Measurements from ENCODE around the gene BCAN. TPM values are rescaled to one million over a fixed set of nuclear protein-coding genes. Genes with fewer than 3 reads are reported as not detected.

Gene BCAN
- total and polyA plus RNA-seq, 2 experiments from 2014 or later: 0.23 to 0.86 TPM

DNA sequence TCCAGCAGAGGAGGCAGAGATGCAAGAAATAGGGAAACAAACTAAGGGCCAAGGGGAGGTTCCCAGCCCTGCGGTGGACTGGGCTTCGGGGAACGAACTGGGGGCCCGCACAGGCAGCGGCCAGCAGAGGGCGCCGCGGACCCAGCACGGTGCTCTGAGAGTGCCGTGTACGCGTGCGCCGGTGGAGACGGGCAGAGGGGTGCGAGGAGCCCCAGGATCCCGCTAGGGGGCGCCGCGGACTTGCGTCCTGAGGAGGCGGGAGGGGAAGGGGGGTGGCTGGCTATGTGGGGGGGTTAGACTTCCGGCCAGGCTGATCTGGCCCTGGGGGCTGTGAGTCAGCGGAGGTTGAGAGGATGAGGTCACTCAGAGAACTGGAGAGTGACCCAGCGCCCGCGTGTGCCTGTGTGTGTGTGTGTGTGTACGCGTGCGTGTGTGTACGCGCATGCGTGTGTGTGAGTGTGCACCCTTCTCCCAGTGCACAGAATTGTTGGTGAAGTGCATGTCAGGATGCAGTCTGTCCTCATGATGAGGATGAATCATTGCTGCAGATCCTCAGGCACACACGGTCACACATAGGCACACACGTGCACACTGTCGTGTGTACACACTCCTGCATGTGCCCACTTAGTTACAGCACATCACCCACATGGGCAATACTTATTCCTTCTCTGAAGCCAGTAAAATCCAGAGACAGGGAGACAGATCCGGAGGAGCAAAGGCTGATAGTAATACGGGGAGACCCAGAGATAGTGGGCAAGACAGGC is 18.3 kb downstream of the BCAN start:
- H3K36me3 ChIP-seq: no peaks in the 10 kb centered on the region
- no peaks in the 10 kb centered on the region for H3K9me3 ChIP-seq (ENCODE audit: low read depth)
- H3K4me1 ChIP-seq (ENCODE audit: low read depth): peaks cover 54% of the 10 kb centered on the region
- peak overlapping the region; percentile 100 for H3K27ac ChIP-seq
- H3K4me3 ChIP-seq: no peak overlapping the region
- TF ChIP-seq, protein P1, sequence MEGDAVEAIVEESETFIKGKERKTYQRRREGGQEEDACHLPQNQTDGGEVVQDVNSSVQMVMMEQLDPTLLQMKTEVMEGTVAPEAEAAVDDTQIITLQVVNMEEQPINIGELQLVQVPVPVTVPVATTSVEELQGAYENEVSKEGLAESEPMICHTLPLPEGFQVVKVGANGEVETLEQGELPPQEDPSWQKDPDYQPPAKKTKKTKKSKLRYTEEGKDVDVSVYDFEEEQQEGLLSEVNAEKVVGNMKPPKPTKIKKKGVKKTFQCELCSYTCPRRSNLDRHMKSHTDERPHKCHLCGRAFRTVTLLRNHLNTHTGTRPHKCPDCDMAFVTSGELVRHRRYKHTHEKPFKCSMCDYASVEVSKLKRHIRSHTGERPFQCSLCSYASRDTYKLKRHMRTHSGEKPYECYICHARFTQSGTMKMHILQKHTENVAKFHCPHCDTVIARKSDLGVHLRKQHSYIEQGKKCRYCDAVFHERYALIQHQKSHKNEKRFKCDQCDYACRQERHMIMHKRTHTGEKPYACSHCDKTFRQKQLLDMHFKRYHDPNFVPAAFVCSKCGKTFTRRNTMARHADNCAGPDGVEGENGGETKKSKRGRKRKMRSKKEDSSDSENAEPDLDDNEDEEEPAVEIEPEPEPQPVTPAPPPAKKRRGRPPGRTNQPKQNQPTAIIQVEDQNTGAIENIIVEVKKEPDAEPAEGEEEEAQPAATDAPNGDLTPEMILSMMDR (IDR thresholded peaks at IDR 0.05; ENCODE audit: low read depth, low read length): peak; percentile 99
- DNase-seq (ENCODE audit: low read depth in 1 of 2, low spot score in 1 of 2): peak; percentile 99
- H3K27me3 ChIP-seq: peaks cover 28% of the 10 kb centered on the region

DNA sequence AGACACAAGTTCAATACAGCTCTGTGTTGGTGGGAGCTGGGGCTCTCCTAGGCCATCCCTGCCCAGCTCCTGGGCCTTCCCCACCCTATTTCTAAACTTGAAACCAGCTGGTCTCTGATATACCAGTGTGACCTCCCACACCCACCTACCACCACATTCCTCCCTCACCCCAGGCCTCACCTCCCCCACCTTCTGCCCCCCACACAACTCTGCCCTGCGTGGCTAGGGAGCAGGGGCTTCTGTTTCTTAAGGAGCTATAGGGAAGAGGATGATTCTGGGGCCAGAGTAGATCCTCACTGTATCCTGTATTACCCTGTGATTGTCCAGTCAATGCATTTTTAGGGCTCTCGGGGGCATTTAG is 18.8 kb downstream of the BCAN start:
- H3K4me3 ChIP-seq: no peak overlapping the region

DNA sequence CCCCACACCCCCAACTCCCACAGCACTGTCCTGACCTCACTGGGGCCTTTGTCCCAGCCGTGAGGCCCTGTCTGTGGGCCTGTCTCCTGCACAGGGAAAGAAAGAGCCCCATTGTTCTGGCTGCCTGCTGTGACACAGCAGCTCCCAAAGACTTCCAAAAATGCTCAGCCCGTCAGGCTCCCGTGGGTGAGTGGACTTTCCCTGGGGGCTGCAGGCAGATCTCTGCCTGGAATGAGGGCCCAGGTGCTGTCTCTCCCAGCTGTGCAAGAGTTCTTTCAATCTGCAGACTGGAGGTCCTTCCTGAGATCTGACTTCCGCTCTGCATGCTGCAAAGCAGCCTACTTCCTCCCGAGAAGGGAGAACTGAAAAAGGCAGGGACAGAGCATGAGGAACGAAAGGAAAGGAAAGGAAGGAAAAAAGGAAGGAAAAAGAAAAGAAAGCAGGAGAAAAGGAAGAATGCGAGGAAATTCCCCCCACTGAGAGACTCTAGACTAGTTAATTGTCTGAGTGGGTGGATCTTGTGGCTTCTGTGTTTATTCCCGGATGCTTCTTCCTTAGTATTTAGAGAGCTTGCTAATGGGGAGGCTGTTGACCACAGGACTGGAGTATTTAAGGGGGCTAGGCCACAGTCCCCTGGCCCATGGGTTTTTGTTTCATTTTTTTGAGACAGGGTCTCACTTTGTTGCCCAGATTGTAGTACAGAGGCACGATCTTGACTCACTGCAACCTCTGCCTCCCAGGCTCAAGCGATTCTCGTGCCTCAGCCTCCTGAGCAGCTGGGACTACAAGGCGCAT is 20.3 kb downstream of the BCAN start:
- H3K4me1 ChIP-seq (ENCODE audit: low read depth): peaks cover 68% of the 10 kb centered on the region
- H3K4me3 ChIP-seq: no peak overlapping the region
- H3K36me3 ChIP-seq: no peaks in the 10 kb centered on the region
- DNase-seq (ENCODE audit: low read depth in 1 of 2, low spot score in 1 of 2): peak in 1 of 2 donors; percentile 53
- TF ChIP-seq, protein P1 (IDR thresholded peaks at IDR 0.05; ENCODE audit: low read depth, low read length): no peak
- peak overlapping the region; percentile 100 for H3K27ac ChIP-seq
- H3K27me3 ChIP-seq: peaks cover 8% of the 10 kb centered on the region
- no peaks in the 10 kb centered on the region for H3K9me3 ChIP-seq (ENCODE audit: low read depth)

More for the DNA sequence above, 18.8 kb downstream of the BCAN start:
- DNase-seq (ENCODE audit: low read depth in 1 of 2, low spot score in 1 of 2): no peak
- peaks cover 60% of the 10 kb centered on the region for H3K4me1 ChIP-seq (ENCODE audit: low read depth)
- H3K27me3 ChIP-seq: peaks cover 22% of the 10 kb centered on the region
- H3K27ac ChIP-seq: peak overlapping the region; percentile 100
- no peaks in the 10 kb centered on the region for H3K9me3 ChIP-seq (ENCODE audit: low read depth)
- no peaks in the 10 kb centered on the region for H3K36me3 ChIP-seq
- TF ChIP-seq, protein P1 (IDR thresholded peaks at IDR 0.05; ENCODE audit: low read depth, low read length): no peak

DNA sequence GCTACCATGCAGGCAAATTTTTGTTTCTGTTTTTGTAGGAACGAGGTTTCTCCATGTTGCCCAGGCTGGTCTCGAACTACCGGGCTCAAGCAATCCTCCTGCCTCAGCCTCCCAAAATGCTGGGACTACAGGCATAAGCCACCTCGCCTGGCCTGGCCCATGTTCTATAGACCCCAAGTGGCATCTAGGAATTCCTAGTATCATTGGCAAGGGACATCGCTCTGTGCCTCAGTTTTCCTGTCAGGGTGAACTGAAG is 20.8 kb downstream of the BCAN start:
- no peak overlapping the region for H3K4me3 ChIP-seq
- H3K27ac ChIP-seq: peak overlapping the region; percentile 100
- no peaks in the 10 kb centered on the region for H3K36me3 ChIP-seq
- H3K27me3 ChIP-seq: peaks cover 6% of the 10 kb centered on the region
- DNase-seq (ENCODE audit: low read depth in 1 of 2, low spot score in 1 of 2): no peak
- no peaks in the 10 kb centered on the region for H3K9me3 ChIP-seq (ENCODE audit: low read depth)
- H3K4me1 ChIP-seq (ENCODE audit: low read depth): peaks cover 72% of the 10 kb centered on the region
- TF ChIP-seq, protein P1 (IDR thresholded peaks at IDR 0.05; ENCODE audit: low read depth, low read length): no peak

DNA sequence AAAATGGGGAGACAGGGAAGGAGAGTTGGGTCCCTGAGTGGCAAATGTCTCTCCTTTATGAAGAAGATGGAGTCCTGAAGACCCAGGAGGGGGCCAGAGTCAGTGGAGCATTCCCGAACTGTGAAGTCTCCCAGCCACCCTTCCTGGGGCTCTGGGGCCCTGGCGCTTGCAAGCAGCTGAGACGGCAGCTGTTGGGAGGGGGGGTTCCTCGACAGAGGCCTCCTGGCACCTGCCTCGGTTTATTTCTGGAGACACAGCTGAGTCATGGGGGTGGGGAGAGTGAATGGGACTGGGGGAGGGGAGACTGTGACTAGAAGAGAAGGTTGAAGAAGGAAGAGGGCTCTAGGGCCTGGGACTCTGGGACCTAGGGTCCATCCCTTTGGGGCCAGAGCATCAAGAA is 21.3 kb downstream of the BCAN start:
- no peak overlapping the region for H3K4me3 ChIP-seq
- peaks cover 76% of the 10 kb centered on the region for H3K4me1 ChIP-seq (ENCODE audit: low read depth)
- no peaks in the 10 kb centered on the region for H3K9me3 ChIP-seq (ENCODE audit: low read depth)
- peaks cover 2% of the 10 kb centered on the region for H3K27me3 ChIP-seq
- DNase-seq (ENCODE audit: low read depth in 1 of 2, low spot score in 1 of 2): peak in 1 of 2 donors; percentile 61
- no peaks in the 10 kb centered on the region for H3K36me3 ChIP-seq
- TF ChIP-seq, protein P1 (IDR thresholded peaks at IDR 0.05; ENCODE audit: low read depth, low read length): no peak
- H3K27ac ChIP-seq: peak overlapping the region; percentile 100
